BJ (cell line): ENCODE measurements around the gene AK5. TPM values are rescaled to one million over a fixed set of nuclear protein-coding genes. Genes with fewer than 3 reads are reported as not detected.

Source experiments
- CTCF ChIA-PET: fragments of 350-600 bp; formaldehyde crosslinking; extraction: SDS; loops from one replicate; lab custom pipeline; 2021; ENCODE audit warnings: antibody characterized with exemption, inconsistent platforms; lab: Yijun Ruan, JAX
- POLR2A ChIA-PET: fragments of 300-600 bp; sonication (Branson Sonifier 250); formaldehyde crosslinking; extraction: SDS; loops from one replicate; lab custom pipeline; 2021; ENCODE audit warnings: antibody characterized with exemption; lab: Charles Lee
- DNase-seq: peaks from one replicate; pipeline ENCODE4 v3.0.0-alpha.2; 2011; ENCODE audit warnings: low read depth
- H3K27me3 ChIP-seq: 2 replicates; pipeline ENCODE4 v1.6.0; 2011; ENCODE audit warnings: low read length; ENCODE audit not compliant: control insufficient read depth, insufficient read depth
- H3K36me3 ChIP-seq: 2 replicates; pipeline ENCODE4 v1.5.1; 2011; ENCODE audit warnings: low read length; ENCODE audit not compliant: control insufficient read depth, insufficient read depth
- H3K4me3 ChIP-seq: 2 replicates; pipeline ENCODE4 v1.5.1; 2011; ENCODE audit warnings: low read depth, mild to moderate bottlenecking, control low read depth, low read length
- CTCF ChIP-seq: IDR thresholded peaks from 2 replicates; pipeline ENCODE4 v1.5.1; 2011; ENCODE audit warnings: low read depth, mild to moderate bottlenecking, control low read depth, inconsistent platforms, low read length, moderate library complexity; ENCODE audit not compliant: insufficient read depth
- polyA plus RNA-seq: library from polyadenylated mRNA; depleted of rRNA; stranded (reverse); fragments of >200 nt; gene quantifications from 2 replicates; pipeline ENCODE4 v1.2.3, GENCODE V29; 2011

AK5 gene
- polyA plus RNA-seq, 1 experiment, result 7.8 TPM

DNA sequence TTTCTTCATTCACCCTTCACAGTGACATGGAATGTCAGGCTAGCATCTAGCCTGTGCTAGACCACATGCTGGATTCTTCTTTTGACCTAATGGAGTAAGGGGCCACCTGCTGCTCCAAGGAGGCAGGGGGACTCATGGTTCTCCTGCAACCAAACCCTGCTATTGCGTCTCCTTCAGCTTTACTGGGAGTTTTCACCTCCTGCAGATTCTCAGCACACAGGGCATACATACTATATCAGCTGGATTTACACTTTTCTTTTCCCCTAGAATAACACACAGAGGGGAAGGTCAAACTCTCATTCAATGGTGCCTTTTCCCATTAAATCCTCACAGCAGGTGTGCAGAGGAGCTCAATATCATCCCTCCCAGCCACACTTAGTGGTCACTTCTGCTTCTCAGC is 16.6 kb upstream of the AK5 start:
- CTCF ChIA-PET, result interaction anchor here (1.1 kb wide), 1 partner anchor 9 kb away, joined by 4 read pairs; no protein-coding TSS in a partner anchor
- no peaks in the 10 kb centered on the region for H3K27me3 ChIP-seq
- POLR2A ChIA-PET, result no interaction called here
- no peak for TF ChIP-seq CTCF
- H3K4me3 ChIP-seq, result no peak overlapping the region
- no peaks in the 10 kb centered on the region for H3K36me3 ChIP-seq
- DNase-seq, result no peak

- no peak for DNase-seq
- ChIA-PET CTCF (no interaction called here), POLR2A (no interaction called here)
- Histone ChIP-seq H3K27me3 (no peaks in the 10 kb centered on the region), H3K36me3 (no peaks in the 10 kb centered on the region), H3K4me3 (no peak overlapping the region)
- TF ChIP-seq CTCF, result no peak
These were observed 14.8 kb upstream of the AK5 start for GRCh38 chr1:77267035-77267434.

DNA sequence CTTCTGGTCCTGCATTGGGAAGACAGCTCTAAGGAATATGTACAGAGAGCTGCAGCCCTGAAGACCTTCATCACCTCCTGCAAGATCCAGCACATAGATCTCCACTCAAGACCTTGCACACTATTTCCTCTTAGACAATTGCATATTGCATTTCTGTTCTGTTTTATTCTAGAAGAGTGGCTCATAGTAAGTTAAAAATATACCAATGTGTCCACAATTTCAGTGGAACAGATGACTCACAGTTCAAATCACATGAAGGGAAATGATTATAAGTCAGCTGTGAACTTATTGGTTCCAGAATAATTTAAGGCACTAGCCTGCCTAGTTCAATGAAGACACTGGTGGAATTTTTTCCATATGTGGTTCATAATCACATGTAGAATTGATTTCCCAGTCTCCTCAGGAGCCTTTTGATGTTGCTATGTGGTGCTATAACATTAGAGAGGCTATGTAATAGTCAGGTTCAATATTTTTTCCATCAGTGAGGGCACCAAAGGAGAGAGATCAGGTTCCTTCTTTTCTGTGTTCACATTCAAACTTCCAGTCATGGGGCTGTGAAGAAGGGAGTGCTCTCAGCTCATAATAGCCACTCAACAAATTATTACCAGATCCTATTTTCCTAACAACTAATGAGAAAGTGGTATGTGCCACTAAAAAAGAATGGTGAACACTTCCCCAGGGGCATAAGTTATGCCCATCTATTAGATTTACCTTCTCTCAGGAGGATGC is 9.8 kb upstream of the AK5 start:
- Histone ChIP-seq H3K36me3 (no peaks in the 10 kb centered on the region), H3K4me3 (no peak overlapping the region), H3K27me3 (no peaks in the 10 kb centered on the region)
- CTCF ChIA-PET, result interaction anchor here (1.4 kb wide), 1 partner anchor 10 kb away, joined by 6 read pairs; the partner anchor contains the start of gene AK5
- POLR2A ChIA-PET, result no interaction called here
- no peak for TF ChIP-seq CTCF
- DNase-seq, result peak; percentile 12

DNA sequence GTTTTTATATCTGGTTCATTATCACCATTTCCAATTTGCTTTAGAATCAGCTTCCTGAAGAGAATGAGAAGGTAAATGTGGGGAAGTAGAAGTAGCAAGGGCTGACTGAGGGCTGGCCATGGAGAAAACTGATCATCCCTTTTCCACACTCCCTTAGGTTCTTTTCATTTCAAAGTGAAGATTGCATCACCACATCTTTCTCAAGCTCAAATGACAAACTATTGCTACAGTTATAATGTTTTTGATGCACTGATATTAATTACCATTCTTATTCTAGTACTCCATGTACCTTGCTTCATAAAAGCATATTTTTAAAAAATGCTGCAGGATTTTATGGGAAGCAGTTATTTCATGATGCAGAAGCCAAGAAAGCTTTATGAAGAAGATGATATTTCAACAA is 7.9 kb upstream of the AK5 start:
- DNase-seq, result no peak
- no peaks in the 10 kb centered on the region for H3K36me3 ChIP-seq
- H3K4me3 ChIP-seq, result no peak overlapping the region
- ChIA-PET POLR2A (no interaction called here), CTCF (interaction anchor here (1.2 kb wide), 1 partner anchor 8 kb away, joined by 4 read pairs; no protein-coding TSS in a partner anchor)
- no peak for TF ChIP-seq CTCF
- H3K27me3 ChIP-seq, result no peaks in the 10 kb centered on the region

DNA sequence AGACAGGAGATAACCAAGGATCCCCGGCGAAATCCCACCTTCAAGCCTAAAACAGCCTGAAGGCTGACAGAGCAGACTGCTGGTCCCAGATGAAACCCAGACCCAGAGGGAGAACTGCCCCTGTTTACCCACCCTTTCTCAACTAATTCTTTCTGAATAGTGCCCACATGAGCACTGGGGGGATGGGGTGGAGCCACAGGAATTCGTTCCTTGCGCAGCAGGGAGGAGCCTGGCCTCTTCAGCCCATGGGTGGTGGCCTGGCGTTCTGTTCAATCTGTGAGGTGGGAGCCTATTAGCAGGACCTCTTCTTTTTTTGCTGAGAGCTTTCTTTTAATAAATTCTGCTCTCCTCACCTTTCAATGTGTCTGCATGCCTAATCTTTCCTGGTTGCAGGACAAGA is 6.6 kb upstream of the AK5 start:
- no peak for TF ChIP-seq CTCF
- no peak overlapping the region for H3K4me3 ChIP-seq
- DNase-seq, result no peak
- ChIA-PET POLR2A (no interaction called here), CTCF (interaction anchor here (0.6 kb wide), 1 partner anchor 39 kb away, joined by 3 read pairs; no protein-coding TSS in a partner anchor)
- H3K36me3 ChIP-seq, result no peaks in the 10 kb centered on the region
- H3K27me3 ChIP-seq, result no peaks in the 10 kb centered on the region
